Measurements from ENCODE around the gene BUD13. TPM values are rescaled to one million over a fixed set of nuclear protein-coding genes. Genes with fewer than 3 reads are reported as not detected.
A peak's percentile ranks its signal among the peaks of the same experiment; 100 is the strongest.
"Not testable (repeated sequence)": the region's sequence is repeated elsewhere in the genome, so short reads cannot be mapped to it uniquely, and the experiment has no call there.

Gene BUD13, protein sequence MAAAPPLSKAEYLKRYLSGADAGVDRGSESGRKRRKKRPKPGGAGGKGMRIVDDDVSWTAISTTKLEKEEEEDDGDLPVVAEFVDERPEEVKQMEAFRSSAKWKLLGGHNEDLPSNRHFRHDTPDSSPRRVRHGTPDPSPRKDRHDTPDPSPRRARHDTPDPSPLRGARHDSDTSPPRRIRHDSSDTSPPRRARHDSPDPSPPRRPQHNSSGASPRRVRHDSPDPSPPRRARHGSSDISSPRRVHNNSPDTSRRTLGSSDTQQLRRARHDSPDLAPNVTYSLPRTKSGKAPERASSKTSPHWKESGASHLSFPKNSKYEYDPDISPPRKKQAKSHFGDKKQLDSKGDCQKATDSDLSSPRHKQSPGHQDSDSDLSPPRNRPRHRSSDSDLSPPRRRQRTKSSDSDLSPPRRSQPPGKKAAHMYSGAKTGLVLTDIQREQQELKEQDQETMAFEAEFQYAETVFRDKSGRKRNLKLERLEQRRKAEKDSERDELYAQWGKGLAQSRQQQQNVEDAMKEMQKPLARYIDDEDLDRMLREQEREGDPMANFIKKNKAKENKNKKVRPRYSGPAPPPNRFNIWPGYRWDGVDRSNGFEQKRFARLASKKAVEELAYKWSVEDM
- 24.7 and 26.3 TPM in 2 replicates for total RNA-seq (2014; rRNA removed; shearing (Covaris generic))

DNA sequence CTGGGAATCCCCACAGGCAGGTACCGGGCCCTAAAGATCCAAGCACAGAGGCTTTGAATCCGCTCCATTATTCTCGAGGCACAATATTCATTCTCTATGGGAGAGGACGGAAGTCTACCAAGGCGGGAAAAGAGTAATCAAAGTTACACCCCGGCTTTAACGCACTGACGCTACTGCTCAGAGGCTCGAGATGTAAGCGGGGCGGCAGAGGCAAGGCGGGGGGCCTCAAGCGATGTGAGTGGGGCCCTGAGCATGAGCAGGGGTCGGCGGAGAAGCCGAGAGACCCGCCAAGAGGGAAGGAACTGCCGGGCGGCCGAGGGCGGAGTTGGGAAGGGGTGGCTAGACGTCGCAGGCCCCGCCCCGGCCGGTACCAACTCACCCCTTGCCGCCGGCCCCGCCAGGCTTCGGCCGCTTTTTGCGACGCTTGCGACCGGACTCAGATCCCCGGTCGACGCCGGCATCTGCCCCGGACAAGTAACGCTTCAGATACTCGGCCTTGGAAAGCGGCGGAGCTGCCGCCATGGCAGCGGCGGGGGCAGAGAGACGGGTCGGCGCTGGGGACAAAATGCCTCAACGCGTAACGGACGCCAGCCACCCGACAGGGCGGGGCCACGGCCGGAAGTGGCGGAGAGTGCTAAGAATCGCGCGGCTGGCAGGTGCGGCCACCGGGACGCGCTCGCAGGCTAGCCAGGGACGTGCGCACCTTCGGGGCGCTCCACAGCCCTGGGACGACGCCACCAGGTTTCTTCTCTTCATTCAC lies at the start of gene BUD13:
Gene BUD13, minus strand, starts transcription at position 545 of the 760 bp plus-strand sequence. Its CDS starts 23 bp downstream, at position 522.
- peak; percentile 77 for DNase-seq (ENCODE audit: low spot score)

DNA sequence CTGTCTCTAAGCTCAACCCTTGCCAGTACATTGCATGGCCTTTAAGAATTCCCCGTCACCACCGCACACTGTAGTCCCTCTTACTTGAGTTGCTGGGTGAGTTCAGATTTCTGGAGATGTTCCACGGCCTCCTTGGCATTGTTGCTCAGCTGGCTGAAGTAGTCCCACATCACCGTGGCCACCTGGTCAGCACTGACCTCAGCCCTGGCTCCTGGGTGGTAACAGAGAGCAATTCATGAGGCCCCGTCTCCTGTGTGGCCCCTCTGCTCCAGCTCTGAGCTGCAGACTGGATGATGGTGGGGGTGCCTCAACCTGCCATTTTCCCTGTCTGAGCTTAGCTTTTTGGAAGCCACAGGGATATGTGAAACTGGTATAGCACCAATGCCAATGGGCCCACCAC lies 49.8 kb upstream of the BUD13 start:
- DNase-seq (ENCODE audit: low spot score): no peak

DNA sequence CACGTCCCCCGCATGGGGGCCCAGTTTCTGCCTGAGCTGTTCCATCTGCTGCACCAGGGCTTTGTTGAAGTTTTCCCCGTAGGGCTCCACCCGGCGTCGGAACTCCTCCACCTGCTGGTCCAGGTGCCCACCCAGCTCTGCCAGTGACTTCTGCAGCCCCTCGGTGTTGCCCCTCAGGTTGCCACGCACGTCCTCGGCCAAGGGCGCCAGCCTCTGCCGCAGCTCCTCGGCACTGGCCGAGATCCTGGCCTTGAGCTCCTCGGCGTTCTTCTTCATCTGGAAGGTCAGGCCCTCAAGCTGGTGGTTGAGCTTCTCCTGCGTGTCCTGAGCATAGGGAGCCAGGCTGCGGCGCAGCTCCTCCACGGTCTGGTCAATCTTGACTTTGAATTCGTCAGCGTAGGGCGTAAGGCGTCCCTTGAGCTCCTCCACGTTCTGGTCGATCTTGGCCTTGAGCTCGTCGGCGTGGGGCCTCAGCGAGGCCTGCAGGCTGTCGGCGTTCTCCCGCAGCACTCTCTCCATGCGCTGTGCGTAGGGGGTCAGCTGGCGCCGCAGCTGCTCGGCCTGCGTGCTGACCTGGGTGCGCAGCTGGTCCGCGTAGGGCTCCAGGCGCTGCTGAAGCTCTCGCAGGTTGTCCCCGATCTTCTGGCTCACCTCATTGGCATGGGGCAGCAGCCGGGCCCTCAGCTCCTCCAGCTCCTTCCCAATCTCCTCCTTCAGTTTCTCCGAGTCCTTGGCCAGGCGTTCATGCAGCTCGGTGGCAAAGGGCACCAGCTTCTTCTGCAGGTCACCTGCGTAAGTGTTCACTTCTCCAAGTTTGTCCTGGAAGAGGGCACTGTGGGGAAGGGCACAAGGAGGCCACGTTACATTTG lies 48.5 kb upstream of the BUD13 start:
- no peak for DNase-seq (ENCODE audit: low spot score)

DNA sequence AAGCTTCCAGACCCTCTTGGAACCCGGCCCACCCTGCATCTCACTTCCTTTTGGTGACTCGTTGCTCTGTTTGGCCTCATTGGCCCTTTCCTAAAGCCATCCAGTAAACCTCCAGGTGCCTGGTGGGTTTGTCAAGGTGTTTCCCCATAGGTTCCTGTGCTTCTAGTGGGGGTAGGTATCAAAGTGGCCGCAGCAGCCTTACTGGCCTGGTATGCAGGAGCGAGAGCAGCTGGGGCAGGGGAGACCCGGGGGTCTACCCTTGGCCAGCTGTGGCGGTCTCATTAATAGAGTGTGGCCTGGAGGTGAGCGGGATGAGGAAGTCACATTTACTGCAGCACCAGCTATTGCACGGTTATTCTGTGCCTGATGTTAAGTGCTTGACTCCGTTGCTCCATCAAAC lies 46.3 kb upstream of the BUD13 start:
- DNase-seq (ENCODE audit: low spot score): no peak

DNA sequence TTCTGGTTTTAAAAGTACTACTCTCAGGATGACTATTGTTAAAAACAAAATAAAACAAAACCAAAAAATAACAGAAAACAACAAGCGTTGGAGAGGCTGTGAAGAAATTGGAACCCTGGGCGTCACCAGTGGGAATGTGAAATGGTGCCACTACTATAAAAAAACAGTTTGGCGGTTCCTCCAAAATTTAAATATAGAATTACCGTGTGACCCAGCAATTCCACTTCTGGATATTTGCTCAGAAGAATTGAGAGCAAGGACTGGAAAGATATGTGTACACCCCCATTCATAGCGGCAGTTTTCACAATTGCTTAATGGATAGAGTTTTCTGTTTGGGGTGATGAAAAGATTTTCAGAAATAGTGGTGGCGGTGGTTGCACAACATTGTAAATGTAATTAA lies 41.7 kb upstream of the BUD13 start:
- no peak for DNase-seq (ENCODE audit: low spot score)

DNA sequence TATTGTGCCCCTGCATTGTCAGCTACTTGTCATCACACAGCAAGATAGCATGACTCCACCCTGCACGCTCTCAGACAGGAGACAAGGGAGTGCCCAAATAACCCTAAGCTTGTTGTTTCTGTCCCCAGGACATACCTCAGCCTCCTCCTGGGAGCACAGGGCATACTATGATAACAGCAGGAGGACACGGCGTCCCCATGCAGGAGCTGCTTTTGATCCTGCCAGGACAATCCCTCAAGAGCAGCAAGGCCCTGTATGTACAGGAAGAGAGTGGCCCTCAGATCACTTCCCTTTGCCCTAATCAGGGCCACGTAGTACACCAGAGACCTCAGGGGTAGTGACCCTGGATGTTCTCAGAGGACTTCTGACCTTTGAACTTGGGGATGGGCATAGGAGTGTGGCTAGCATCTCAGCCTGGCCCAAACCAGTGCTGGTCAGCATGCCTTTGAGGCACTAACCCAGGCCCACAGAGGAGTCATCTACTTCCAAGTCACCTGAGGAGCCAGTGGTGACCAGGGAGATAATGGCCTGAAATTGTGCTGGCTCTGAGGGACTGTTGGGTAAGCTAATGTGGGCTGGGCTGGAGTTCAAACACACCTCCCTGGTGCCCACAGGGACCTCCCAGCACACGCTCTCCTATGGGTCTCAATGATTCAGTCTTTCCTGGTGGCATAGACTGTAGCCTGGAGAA lies 41.1 kb upstream of the BUD13 start:
- no peak for DNase-seq (ENCODE audit: low spot score)

DNA sequence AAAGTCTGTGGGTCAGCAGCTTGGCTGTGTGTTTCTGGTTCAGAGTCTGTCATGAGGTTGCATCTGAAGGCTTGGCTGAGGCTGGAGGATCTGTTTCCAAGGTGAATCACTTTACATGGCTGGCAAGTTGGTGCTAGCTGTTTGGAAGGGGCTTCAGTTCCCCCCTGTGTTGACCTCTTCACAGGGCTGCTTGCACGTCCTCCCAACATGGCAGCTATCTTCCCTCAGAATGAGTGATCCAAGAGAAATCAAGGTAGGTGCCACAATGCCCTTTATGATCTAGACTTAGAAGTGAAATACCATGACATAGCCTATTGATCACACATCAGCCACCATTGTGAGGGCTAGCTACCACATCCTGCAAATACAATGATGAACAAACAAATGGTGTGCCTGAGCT lies 40.4 kb upstream of the BUD13 start:
- no peak for DNase-seq (ENCODE audit: low spot score)

DNA sequence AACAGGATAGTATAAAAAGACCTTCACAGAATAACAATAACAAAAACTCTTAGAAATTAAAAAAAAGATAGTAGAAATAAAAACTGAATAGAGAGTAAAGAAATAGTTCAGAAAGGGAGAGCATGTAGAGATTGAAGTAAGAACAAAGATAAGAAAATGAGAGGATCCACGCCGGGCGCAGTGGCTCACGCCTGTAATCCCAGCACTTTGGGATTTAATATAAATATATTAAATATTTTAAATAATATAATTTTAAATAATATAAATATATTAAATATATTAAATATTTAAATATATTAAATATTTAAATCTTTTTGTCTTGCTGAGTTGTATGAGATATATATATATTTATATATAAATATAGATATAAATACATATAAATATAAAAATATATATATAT lies 39.3 kb upstream of the BUD13 start:
- DNase-seq (ENCODE audit: low spot score): no peak

DNA sequence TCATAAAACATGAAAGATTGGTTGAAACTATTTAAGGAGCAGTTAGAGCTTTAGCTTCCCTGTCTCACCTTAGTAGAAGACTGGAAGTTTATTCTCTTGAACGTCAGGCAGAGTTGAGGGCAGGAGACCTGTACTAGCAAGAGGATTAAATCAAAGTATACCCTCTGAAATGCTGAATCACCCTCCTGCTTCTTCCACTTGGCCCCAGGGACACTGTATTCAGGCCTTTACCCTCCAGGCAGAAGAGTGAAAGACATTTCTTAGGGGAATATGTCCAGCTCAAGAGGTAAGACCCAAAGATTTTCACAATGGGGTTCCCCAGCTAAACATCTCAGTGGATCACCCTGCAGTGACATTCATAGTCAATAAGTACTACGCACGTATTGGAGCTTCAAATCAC lies 38.4 kb upstream of the BUD13 start:
- DNase-seq (ENCODE audit: low spot score): no peak

DNA sequence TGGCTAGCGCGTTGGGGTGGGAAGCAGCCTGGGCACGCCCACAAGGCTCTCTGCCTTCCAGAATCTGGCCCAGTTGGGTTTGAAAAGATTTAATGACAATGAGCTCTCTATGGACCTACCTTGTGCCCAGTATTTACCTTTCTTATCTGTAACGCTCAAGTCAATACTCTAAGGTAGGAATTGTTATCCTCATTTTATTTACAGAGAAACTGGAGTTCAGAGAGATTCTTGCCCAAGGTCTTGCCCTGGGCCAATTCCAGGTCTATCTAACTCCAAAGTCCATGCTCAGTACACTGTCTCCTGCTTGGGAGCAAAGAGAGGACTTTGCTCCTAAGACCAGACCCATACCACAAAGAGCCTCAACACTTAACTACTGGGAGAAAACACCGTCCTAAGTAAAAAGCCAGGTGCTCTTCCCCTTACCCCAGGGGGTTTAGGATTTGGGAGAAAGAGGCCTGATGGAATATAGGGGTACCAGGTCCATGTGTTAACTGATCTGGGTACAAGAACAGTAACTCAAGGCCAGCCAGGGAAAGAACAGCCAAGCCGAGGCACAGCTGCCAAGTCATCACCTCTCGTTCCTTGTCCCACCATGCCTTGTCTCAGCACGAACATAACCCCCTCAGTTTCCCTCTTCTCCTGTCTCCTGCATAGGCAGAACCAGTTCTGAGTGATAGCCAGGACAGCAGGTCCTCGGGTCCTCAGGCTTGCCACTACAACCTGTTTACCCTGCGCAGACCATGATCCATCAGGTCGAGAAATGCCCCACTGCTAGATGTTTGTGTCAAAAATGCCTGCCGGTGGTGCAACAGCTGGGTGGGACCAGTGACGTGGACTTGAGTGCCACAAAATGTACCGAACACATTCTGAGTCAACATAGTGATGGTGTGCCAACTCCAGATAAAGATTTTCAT lies 35.7 kb upstream of the BUD13 start:
- no peak for DNase-seq (ENCODE audit: low spot score)

DNA sequence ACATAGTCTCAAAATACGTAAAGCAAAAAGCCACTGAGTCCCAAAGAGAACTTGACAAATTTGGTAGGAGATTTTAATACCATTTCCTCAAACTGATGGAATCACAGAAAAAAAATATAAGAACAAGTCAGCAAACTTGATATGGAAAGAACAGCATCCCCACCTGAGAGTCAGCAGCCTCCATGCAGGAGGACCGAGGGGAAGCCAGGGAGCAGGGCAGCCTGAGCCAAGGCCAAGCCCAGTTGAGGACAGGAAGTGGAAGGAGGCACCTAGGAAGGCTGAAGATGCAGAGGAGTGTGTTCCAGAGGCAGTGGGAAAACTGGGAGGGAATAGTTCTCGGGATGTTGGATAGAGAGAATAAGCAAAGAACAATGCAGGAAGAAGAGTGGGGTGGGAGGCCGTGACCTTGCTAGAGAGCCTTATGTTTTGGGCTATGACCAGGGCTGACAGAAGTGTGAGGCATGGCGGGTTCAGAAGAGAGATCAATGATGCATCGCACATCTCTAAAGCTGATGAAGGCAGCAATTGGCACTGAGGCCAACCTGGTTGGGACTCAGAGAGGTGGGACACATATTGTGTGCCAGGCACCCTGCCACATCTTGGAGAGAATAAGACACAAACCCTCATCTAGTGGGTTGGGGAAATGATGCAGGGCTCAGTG lies 34.9 kb upstream of the BUD13 start:
- no peak for DNase-seq (ENCODE audit: low spot score)

DNA sequence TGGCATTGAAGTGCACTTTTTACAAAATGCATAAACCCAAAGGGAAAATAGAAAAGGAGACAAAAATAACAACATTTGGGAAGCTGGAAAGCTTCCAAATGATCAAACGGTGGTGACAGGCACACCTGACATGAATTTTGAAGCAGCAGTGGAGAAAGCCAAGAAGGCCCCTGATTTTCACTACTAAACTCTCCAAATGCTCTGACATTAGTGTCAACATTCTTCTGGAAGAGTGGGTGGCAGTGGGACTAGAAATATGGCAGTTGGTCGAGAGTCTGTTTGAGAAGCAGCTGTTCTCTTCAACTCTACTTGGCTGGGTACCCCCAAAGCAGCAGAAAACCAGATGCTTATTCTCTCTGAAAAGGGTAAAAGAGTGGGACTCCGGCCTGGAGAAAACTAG lies 31.2 kb upstream of the BUD13 start:
- no peak for DNase-seq (ENCODE audit: low spot score)

DNA sequence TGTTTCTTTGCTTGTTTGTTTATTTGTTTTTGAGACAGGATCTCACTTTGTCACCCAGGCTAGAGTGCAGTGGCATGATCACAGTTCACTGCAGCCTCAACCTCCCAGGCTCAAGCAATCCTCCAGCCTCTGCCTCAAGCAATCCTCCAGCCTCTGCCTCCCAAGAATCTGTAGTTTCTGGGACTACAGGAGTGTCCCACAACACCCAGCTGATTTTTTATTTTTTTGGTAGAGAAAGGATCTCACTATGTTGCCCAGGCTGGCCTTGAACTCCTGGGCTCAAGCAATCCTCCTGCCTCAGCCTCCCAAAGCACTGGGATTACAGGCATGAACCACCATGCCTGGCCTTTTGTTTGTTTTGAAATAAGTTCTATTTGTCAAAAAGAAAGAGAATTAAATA lies 28.9 kb upstream of the BUD13 start:
- not testable (repeated sequence) for DNase-seq (ENCODE audit: low spot score)

DNA sequence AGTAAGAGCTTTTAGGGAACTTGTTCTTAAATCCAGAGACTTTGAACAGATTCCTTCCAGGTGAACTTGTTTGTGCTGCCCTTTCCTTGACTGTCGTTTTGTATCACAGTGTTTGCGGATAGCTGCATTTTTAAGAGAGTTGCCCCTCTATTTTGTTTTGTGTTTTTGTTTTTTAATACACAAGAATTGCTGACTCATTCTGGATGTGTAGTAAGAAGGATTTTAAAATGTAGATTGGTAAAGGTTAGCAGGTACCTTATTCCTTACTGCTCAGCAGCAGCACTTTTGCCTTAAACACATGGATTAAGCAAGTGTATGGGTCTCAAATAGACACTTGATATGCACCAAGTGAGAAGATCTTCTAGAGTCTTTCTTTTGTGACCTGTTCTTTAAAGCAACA lies 27.8 kb upstream of the BUD13 start:
- DNase-seq (ENCODE audit: low spot score): no peak

DNA sequence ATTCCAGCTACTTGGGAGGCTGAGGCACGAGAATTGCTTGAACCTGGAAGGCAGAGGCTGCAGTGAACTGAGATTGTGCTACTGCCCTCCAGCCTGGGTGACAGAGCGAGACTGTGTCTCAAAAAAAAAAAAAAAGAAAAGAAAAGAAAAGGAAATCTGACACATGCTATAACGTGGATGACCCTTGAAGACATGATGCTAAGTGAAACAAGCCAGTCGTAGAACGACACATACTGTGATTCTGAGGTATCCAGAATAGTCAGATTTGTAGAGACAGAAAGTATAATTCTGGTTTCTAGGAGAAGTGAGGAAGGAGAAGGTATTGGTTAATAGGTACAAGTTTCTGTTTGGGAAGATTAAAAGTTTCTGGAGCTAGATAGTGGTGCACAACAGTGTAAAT lies 25.6 kb upstream of the BUD13 start:
- DNase-seq (ENCODE audit: low spot score): no peak

DNA sequence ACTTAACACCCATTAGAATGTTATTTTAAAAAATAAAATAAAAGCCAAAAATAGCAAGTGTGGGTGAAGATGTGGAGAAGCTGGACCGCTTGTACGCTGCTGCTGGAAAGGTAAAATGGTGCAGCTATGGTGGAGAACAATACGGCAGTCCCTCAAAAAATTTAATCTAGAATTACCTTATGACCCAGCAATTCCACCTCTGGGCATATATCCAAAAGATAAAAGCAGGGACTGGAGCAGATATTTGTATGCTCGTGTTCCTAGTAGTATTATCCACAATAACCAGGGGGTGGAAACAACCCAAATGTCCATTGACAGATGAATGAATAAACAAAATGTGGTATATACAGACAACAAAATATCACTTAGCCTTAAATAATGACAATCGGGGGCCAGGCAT lies 25.0 kb upstream of the BUD13 start:
- no peak for DNase-seq (ENCODE audit: low spot score)

DNA sequence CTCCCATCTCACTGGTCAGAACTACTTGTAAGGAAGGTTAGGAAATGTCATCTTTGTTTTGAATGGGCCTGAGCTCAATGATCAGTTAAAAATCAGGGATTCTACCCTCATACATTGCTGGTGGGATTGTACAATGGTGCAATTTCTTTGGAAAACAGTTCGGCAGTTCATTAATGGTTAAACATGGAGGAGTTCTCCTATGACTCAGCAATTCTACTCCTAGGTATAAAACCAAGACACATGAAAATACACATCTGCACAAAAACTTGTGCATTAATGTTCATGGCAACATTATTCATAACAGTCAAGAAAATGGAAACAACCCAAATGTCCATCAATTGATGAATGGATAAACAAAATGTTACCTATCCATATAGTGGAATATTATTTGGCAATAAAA lies 23.8 kb upstream of the BUD13 start:
- no peak for DNase-seq (ENCODE audit: low spot score)

DNA sequence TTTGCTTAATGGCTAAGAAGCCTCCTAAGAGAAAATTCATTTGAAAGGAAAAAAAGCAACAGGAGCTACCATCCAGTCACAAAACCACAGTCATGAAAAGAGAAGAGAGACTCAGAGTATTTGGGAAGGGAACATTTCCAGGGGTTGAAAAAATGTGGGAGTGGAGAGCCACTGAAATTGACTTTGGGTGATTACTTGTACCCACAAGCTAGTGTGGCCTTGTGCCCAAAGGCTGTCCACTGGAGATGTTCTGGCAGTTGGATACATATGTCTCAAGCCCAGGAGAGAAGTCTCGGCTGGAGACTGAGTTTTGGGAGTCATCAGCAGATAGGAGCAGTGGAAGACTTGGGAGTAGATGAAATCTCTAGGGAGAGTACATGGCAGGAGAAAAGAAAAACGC lies 22.1 kb upstream of the BUD13 start:
- no peak for DNase-seq (ENCODE audit: low spot score)

DNA sequence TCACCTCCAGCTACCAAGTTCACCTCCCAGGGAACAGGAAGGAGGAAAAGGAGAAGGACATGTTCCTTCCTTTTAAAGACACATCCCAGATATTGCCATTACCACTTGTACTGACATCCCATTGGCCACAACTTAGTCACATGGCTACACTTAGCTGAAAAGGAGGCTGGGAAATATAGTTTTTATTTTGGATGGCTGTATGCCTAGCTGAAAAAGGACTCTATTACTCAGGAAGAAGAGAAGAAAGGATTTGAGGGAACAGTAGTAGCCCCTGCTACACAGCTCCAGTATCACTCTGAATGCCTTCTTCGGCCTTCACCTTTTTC lies 20.9 kb upstream of the BUD13 start:
- no peak for DNase-seq (ENCODE audit: low spot score)
